ENCODE results near the gene C1orf105. TPM values are rescaled to one million over a fixed set of nuclear protein-coding genes. Genes with fewer than 3 reads are reported as not detected.

Gene C1orf105
- total and polyA plus RNA-seq, 8 donors: 0.27 TPM; not detected in 7

DNA sequence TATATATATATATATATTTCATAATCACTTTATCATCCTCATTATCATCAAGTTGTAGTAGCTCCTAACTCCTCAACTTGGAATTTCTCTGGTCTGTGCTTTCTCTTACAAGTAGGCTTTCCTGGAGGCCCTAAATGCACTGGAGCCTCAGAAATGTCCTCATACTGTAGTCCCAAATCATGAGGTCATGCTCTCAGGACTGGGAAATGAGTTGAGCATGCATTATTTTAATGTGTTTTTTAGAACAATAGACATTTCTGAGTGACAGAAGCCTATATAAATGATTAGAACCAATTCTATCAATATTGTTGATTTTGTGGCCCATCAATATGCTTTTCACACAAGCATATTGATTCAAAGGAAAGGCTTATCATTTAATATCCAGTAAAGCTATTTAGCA is 42.9 kb upstream of the C1orf105 start:
- TF ChIP-seq, protein P1, sequence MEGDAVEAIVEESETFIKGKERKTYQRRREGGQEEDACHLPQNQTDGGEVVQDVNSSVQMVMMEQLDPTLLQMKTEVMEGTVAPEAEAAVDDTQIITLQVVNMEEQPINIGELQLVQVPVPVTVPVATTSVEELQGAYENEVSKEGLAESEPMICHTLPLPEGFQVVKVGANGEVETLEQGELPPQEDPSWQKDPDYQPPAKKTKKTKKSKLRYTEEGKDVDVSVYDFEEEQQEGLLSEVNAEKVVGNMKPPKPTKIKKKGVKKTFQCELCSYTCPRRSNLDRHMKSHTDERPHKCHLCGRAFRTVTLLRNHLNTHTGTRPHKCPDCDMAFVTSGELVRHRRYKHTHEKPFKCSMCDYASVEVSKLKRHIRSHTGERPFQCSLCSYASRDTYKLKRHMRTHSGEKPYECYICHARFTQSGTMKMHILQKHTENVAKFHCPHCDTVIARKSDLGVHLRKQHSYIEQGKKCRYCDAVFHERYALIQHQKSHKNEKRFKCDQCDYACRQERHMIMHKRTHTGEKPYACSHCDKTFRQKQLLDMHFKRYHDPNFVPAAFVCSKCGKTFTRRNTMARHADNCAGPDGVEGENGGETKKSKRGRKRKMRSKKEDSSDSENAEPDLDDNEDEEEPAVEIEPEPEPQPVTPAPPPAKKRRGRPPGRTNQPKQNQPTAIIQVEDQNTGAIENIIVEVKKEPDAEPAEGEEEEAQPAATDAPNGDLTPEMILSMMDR (IDR thresholded peaks at IDR 0.05): no peak
- no peak overlapping the region for H3K27ac ChIP-seq
- no peaks in the 10 kb centered on the region for H3K9me3 ChIP-seq
- no peak for ATAC-seq
- H3K36me3 ChIP-seq: no peaks in the 10 kb centered on the region
- H3K4me3 ChIP-seq: no peak overlapping the region
- DNase-seq: no peak
- H3K27me3 ChIP-seq: no peaks in the 10 kb centered on the region
- peaks cover 0 to 7% of the 10 kb centered on the region in 2 donors for H3K4me1 ChIP-seq
- intact Hi-C loops (cut with DNase I): no loop called here

DNA sequence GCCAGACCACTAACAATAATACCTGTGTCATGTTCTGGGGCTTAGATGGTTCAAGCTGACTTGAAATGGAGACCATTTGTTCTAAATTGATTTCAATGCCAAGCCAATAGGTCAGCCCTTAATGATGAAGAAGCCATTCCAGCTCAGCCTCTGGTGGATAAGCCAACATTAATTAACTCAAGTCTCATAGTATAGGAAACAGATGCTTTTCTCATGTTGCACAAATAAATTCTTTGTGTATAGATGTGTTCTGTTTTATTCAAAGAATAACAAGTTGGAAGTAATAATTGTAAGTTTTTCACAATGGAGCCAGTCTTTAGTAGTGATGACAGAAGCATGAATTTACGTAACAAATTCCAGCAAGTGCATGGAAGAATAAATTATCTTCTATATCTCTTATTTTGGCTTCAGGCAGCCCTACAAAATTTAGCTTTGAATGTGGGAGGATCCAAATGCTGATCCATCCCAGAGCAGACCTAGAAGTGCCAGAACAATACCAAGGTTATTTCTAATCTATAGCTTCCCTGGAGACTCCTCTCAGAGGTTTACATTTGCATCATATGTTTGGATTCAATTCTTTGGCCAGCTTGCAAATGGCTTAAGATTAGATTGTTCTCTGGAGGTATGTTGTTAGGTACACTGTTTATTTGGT is 42.2 kb upstream of the C1orf105 start:
- intact Hi-C loops (cut with DNase I): no loop called here
- H3K27me3 ChIP-seq: no peaks in the 10 kb centered on the region
- no peak for DNase-seq
- no peaks in the 10 kb centered on the region for H3K36me3 ChIP-seq
- no peaks in the 10 kb centered on the region for H3K9me3 ChIP-seq
- TF ChIP-seq, protein P1 (IDR thresholded peaks at IDR 0.05): no peak
- H3K27ac ChIP-seq: no peak overlapping the region
- no peak for ATAC-seq
- H3K4me3 ChIP-seq: no peak overlapping the region
- H3K4me1 ChIP-seq: peaks cover 0 to 7% of the 10 kb centered on the region in 2 donors

DNA sequence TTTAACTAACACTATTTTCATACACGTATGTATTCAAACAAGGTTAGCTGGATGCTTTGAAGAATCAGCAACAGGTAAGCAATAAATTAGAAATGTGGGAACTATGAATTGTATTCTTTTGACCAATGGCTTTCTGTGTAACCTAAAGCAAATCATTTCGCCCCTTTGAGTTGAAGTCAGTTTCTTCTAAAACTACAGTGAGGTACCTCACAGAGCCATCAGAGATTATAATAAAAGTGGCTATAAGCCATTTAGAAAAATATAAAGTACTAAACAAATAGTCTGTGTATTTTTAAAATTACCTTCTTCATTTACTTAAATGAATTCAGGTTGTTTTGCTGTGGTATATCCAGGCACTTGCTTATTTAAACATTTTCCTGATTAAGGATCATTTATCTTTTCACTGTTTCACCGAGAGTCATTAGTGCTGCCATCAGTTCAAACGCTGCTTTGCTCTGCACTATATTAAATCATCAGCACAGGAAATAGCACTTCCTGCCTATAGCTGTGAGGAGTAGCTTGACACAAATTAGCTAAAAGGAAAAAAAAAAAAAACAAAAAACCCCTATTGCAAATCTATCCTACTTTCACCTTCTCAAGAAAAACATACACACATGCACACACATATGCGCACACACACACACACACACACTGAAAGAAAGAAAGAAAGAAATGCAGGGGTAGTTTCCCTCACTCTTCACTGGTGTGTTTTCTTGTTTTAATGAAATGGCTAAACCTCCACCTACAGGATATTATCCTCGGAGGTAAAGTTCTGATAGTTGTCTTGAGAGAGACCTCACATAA is 39.8 kb upstream of the C1orf105 start:
- no peak overlapping the region for H3K27ac ChIP-seq
- H3K4me3 ChIP-seq: no peak overlapping the region
- H3K4me1 ChIP-seq: peaks cover 0 to 7% of the 10 kb centered on the region in 2 donors
- intact Hi-C loops (cut with DNase I): no loop called here
- TF ChIP-seq, protein P1 (IDR thresholded peaks at IDR 0.05): no peak
- no peaks in the 10 kb centered on the region for H3K27me3 ChIP-seq
- ATAC-seq (no peak), DNase-seq (no peak)
- no peaks in the 10 kb centered on the region for H3K36me3 ChIP-seq
- no peaks in the 10 kb centered on the region for H3K9me3 ChIP-seq

DNA sequence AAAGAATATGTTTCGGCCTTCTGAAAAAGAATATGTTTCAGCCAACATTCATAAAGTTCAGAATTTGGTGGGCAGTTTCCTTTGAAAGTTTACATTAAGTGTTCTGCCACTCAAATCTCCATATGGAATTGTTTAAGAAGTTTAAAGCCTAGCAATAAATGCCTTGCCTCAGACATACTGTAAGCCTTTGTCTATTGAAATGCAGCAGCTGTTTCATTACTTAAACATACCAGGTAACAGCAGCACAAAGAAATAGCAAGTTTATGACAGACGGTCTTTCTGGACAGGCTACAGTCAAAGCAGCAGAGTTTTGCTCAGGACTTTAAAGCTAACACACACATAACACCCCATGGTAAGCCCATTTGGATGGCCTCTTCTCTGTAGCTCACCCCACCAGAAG is 38.5 kb upstream of the C1orf105 start:
- TF ChIP-seq, protein P1 (IDR thresholded peaks at IDR 0.05): no peak
- intact Hi-C loops (cut with DNase I): no loop called here
- Histone ChIP-seq H3K27ac (no peak overlapping the region), H3K27me3 (no peaks in the 10 kb centered on the region), H3K9me3 (no peaks in the 10 kb centered on the region), H3K4me1 (peaks cover 0 to 7% of the 10 kb centered on the region in 2 donors), H3K36me3 (no peaks in the 10 kb centered on the region), H3K4me3 (no peak overlapping the region)
- no peak for ATAC-seq
- DNase-seq: no peak

DNA sequence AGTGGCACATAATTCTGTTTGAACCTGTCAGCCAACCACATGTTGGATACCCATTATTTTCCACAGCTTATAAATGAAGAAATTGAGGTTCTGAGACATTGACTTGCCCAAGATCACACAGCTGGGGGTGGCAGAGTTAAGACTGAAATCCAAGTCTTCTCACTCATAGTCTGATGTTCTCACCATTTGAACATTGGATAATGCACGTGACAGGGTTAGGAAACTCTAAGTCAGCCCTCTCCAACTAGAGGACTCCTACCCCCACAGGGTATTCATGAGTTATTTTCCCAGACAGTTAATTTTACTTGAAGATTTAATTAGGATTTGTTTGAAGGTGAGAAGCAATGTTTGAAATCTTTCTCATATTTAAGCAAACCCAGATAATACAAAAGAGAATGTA is 38.1 kb upstream of the C1orf105 start:
- Histone ChIP-seq H3K27ac (no peak overlapping the region), H3K4me1 (peaks cover 0 to 7% of the 10 kb centered on the region in 2 donors), H3K9me3 (no peaks in the 10 kb centered on the region), H3K4me3 (no peak overlapping the region), H3K36me3 (no peaks in the 10 kb centered on the region), H3K27me3 (no peaks in the 10 kb centered on the region)
- intact Hi-C loops (cut with DNase I): no loop called here
- no peak for DNase-seq
- ATAC-seq: no peak
- TF ChIP-seq, protein P1 (IDR thresholded peaks at IDR 0.05): no peak
